Measurements from ENCODE around the gene POTEJ.
"Not testable (repeated sequence)": the region's sequence is repeated elsewhere in the genome, so short reads cannot be mapped to it uniquely, and the experiment has no call there.

DNA sequence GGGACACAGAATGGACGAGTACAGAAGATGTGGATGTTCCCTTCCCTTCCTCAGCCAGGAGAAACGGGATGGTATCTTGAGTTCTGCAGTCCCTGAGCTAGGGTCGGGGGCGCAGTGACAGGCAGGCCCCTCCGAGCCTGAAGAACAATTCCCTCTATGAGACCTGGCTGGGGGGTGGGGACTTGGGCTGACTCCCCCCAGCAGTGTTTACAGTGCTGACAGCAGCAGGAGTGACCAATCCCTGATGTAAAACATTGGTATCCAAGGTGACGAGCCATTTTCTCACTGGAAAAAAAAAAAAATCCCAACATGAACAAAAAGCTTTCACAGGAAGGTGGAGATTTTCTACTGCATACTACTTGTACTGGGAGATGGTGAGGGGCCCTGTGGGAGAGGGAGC lies 11.8 kb upstream of the POTEJ start, which contains the start of gene CFC1:
- TF ChIP-seq CTCF, POLR2A (IDR thresholded peaks at IDR 0.05): not testable (repeated sequence)
